HG02642 (cell line): ENCODE measurements around the gene TMPRSS5.
"Not testable (repeated sequence)": the region's sequence is repeated elsewhere in the genome, so short reads cannot be mapped to it uniquely, and the experiment has no call there.

ENCODE experiments used
- ATAC-seq: cut with Tn5 transposase; IDR thresholded peaks from one replicate; pipeline ENCODE4 v1.9.1; 2021; ENCODE audit warnings: mild to moderate bottlenecking; ENCODE audit not compliant: unreplicated experiment, poor library complexity

The TMPRSS5 gene

DNA sequence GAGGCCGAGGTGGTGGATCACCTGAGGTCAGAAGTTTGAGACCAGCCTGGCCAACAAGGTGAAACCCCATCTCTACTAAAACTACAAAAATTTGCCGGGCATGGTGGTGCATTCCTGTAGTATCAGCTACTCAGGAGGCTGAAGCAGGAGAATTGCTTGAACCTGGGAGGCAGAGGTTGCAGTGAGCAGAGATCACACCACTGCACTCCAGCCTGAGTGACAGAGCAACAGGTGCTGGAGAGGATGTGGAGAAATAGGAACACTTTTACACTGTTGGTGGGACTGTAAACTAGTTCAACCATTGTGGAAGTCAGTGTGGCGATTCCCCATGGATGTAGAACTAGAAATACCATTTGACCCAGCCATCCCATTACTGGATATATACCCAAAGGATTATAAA, 34.2 kb downstream of the TMPRSS5 start:
- not testable (repeated sequence) for ATAC-seq

DNA sequence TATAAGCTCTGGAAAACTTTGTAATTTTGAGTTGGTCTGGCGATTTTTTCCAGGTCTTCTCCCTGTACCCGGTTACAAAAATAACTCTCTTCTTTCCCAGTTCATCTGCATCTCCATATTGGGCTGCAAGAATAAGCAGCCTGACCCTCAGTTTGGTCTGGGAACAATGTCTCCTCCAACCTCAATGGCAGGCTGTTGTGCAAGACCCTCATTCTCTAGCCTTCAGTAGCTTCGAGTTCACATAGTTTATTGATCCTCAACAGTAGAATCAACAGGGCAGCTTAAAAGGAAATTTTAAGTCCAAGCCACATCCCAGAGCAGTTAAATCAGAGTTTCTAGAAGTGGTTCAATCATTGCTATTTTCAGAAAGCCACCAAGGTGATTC, 35.3 kb downstream of the TMPRSS5 start:
- no peak for ATAC-seq

GRCh38 chr11:113670149-113670830, 35.8 kb downstream of the TMPRSS5 start:
- ATAC-seq: no peak

GRCh38 chr11:113668255-113668654, 37.9 kb downstream of the TMPRSS5 start:
- ATAC-seq: no peak

- ATAC-seq: no peak
Measured at GRCh38 chr11:113667801-113668200, 38.3 kb downstream of the TMPRSS5 start.

DNA sequence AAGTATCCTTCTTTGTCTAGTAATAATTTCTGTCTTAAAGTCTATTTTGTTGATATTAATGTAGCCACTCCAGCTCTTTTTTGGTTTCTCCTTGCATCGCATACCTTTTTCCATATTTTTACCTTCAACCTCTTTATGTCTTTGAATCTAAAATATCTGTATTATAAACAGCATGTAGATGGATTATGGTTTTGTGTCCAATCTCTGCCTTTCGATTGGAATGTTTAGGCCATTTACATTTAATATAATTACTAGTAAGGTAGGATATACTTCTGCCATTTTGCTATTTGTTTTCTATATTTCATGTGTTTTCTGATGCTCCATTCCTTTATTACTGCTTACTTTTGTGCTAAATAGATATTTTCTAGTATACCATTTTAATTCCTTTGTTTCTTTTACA, 39.5 kb downstream of the TMPRSS5 start:
- no peak for ATAC-seq

- ATAC-seq: no peak
Measured at GRCh38 chr11:113664981-113665710, 41.0 kb downstream of the TMPRSS5 start.

DNA sequence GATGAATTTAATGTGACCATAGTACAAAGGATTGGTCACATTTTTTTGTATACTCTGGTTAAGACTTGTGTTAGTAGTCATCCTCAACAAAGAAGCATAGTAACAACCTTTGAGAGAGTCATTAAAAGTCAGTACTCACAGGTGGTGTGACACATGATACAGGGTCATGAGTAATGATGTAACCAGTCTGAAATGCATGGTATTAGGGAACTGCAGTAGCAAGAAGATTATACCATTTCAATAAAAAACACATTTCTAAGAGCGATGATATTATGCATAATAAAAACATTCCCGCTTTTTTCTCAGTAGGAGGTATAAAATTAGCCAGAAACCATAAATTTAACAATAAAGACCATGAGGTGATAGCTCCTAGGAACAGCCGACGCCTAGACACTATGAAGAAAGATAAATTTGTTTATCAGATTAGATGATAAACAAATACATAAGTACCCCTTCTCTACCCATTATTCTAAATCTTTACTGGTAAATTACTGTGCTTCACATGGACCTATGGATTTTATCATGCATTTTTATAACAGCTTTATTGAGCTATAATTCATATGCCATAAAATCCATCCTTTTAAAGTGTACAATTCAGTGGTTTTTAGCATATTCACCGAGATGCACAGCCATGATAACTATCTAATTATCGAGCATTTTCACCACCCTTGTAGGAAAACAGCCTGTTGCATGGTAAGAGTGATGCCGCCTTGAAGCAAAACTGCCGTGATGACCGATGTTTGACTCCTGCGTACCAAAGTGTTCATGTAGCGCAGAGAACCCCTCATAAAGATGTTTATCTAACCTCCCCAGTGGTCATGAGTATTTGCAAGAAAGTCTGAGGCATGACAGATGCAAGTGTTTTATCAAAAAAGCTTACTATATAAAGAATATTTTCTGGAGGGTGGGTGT, 41.8 kb downstream of the TMPRSS5 start:
- no peak for ATAC-seq

GRCh38 chr11:113663567-113663966, 42.5 kb downstream of the TMPRSS5 start:
- ATAC-seq: no peak

DNA sequence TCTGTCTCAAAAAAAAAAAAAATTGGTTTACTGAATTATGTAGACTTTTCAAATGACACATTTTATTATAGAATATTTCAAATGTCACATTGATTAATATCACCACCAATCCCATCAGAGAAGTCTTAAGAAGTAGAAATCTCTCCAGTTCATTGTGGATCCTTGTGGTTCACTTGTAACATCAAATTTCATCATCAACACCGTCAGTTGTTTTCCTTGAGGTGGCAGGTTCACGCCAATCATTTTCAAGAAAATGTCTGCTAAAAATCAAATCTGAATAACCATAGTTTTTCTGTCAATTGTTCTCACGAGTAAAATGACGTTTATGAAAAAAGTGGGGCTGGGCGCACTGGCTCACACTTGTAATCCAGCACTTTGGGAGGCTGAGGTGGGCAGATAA, 50.3 kb downstream of the TMPRSS5 start:
- ATAC-seq: no peak

- ATAC-seq: no peak
Measured at GRCh38 chr11:113651023-113651422, 55.1 kb downstream of the TMPRSS5 start.

DNA sequence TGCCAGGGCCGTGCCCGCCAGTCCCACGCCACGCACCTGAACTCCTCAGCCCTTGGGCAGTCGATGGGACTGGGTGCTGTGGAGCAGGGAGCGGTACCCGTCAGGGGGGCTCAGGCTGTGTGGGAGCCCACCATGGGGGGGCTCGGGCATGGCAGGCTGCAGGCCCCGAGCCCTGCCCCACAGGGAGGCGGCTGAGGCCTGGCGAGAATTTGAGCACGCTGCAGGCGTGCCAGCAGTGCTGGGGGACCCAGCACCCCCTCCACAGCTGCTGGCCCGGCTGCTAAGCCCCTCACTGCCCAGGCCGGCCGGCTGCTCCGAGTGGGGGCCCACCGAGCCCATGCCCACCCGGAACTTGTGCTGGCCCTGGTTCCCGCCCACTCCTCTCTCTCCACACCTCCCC, 56.8 kb downstream of the TMPRSS5 start:
- no peak for ATAC-seq

DNA sequence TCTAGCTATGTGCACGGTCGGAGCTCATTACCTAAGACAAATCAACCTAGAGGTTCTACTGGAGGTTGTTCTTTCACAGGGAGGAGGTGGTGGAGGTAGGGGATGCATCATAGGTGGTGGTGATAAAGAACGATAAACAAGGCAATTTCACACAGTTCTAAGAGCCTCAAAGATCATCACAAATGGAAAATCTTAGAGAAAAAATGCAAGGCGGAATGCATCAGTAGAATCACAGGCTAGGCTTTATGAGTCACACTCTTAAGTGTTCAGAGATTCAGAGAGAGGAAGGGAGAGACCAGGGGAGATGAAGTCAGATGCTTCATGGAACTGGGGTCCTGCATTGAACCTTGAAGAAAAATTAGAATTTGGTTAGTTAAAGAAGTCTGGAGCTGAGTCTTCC, 58.3 kb downstream of the TMPRSS5 start:
- no peak for ATAC-seq

DNA sequence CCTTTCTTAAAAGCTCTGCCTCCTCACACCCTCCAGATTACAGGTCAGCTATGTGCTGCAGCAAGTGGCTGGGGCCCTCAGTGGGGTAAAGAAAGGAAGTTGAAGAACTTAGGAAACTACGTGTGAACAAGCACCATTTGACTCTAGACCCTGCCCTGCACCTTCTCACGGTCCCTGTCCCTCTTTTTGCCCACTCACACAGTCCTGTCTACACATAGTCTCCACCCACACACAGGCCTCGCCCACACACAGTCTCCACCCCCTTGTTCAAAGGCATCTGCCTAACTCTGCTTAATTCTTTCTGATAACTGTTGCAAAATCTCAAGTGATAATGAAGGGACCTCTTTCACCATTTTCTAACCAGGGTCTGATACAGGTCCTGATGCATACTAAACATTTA, 59.0 kb downstream of the TMPRSS5 start:
- no peak for ATAC-seq

DNA sequence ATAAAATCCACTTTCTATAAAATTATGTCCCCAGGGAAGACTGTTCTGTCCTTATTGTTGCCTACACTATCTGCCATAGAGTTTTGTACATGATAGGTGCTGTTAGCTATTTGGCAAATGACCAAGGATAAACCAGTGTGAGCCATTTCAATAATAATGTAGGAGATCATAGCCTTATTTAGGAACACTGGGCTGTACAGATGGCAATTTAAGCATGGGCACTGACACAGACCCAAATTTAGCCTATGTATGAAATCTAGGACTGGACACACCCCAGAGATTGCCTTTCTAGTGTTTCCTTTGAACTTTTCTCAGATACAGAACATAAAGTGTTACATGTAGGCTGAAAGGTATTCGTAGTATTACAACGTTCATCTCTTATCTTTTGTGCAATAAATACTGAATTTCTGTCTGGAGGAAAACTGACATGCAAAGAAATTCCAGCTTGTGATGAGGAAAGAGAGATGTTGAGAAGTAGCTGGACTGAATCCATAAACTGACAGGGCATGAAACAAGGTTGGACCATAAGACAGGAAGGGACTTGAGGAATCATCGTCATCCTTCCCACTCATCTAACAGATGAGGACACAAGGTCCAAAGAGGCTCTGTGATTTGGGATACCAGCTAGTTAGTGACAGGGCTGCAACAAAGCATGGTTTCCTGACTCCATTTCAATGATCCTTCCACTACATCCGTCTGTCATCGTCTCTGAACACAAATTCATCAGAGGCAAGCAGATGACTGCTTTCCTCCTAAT, 60.3 kb downstream of the TMPRSS5 start:
- ATAC-seq: no peak

GRCh38 chr11:113644605-113645004, 61.5 kb downstream of the TMPRSS5 start:
- no peak for ATAC-seq

DNA sequence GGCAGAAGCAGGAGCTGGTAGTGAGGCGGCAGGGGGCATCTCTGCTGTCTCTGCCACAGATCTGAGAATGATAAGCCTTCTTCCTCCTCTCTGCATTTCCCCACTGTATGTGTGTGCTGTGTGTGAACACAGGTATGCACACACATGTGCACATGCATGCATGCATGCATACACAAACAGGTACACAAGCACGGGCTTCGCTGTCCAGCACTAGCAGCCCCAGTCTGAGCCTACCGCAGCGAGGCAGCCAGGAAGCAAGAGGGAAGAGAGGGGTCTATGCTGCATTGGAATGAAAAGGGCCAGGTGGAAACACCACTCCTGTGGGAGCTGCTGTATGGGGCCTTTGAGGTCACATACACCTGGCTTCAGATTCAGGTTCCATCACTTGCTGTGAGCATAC, 62.4 kb downstream of the TMPRSS5 start:
- ATAC-seq: no peak

- no peak for ATAC-seq
Measured at GRCh38 chr11:113643006-113643585, 63.0 kb downstream of the TMPRSS5 start.

- ATAC-seq: no peak
Measured at GRCh38 chr11:113642090-113642489, 64.0 kb downstream of the TMPRSS5 start.

DNA sequence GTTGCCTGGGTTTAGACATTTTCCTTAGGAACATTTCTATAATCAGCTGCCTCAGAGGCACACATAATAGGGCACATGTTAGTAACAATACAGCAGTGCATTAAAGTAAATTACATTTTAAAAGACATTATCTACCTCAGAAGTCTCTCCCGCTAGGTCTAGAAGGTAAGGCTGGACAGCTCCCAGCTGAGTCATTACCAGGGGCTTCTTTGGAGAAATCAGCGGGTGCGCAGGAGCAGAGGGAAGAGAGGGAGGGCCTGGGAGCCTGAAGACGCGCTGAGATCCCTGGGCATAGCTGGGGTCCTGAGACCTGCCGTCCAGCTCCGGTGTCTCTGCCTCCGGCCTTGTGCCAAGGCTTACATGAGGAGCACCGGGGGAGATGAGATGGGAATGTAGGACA, 67.7 kb downstream of the TMPRSS5 start:
- ATAC-seq: no peak
